Measurements from ENCODE around the gene IRF7. TPM values are rescaled to one million over a fixed set of nuclear protein-coding genes. Genes with fewer than 3 reads are reported as not detected.

IRF7 gene
- total RNA-seq, 1 experiment from 2014 or later, result 23.2 TPM

Other genes starting within 250 kb of the IRF7 start
- gene B4GALNT4, start 246.5 kb downstream of the IRF7 start, total RNA-seq (2014; rRNA removed; shearing (Covaris generic); ENCODE audit: low replicate concordance), result 23.9 and 61.5 TPM in 2 replicates
- 70.7 and 103 TPM in 2 replicates for gene PKP3, start 221.7 kb downstream of the IRF7 start, total RNA-seq (2014; rRNA removed; shearing (Covaris generic); ENCODE audit: low replicate concordance)
- gene SIGIRR, start 201.0 kb downstream of the IRF7 start, total RNA-seq (2014; rRNA removed; shearing (Covaris generic); ENCODE audit: low replicate concordance), result 66.9 and 103 TPM in 2 replicates
- gene ANO9, start 173.9 kb downstream of the IRF7 start, total RNA-seq (2014; rRNA removed; shearing (Covaris generic); ENCODE audit: low replicate concordance), result not detected in 2 replicates
- 36.9 and 50.2 TPM in 2 replicates for gene PTDSS2, start 165.7 kb downstream of the IRF7 start, total RNA-seq (2014; rRNA removed; shearing (Covaris generic); ENCODE audit: low replicate concordance)
- 271 and 316 TPM in 2 replicates for gene RNH1, start 108.7 kb downstream of the IRF7 start, total RNA-seq (2014; rRNA removed; shearing (Covaris generic); ENCODE audit: low replicate concordance)
- 43.8 and 120 TPM in 2 replicates for gene HRAS, start 80.4 kb downstream of the IRF7 start, total RNA-seq (2014; rRNA removed; shearing (Covaris generic); ENCODE audit: low replicate concordance)
- gene LRRC56, start 78.4 kb downstream of the IRF7 start, total RNA-seq (2014; rRNA removed; shearing (Covaris generic); ENCODE audit: low replicate concordance), result 2.0 and 3.4 TPM in 2 replicates
- 6.7 and 18.4 TPM in 2 replicates for gene LMNTD2, start 55.2 kb downstream of the IRF7 start, total RNA-seq (2014; rRNA removed; shearing (Covaris generic); ENCODE audit: low replicate concordance)
- gene RASSF7, start 55.0 kb downstream of the IRF7 start, total RNA-seq (2014; rRNA removed; shearing (Covaris generic); ENCODE audit: low replicate concordance), result 107 and 124 TPM in 2 replicates
- gene PHRF1, start 39.5 kb downstream of the IRF7 start, total RNA-seq (2014; rRNA removed; shearing (Covaris generic); ENCODE audit: low replicate concordance), result 36.5 and 42.6 TPM in 2 replicates
- not detected in 2 replicates for gene CDHR5, start 9.0 kb upstream of the IRF7 start, total RNA-seq (2014; rRNA removed; shearing (Covaris generic); ENCODE audit: low replicate concordance)
- not detected in 2 replicates for gene SCT, start 11.2 kb upstream of the IRF7 start, total RNA-seq (2014; rRNA removed; shearing (Covaris generic); ENCODE audit: low replicate concordance)
- gene DRD4, start 21.3 kb upstream of the IRF7 start, total RNA-seq (2014; rRNA removed; shearing (Covaris generic); ENCODE audit: low replicate concordance), result not detected in 2 replicates
- gene DEAF1, start 79.3 kb upstream of the IRF7 start, total RNA-seq (2014; rRNA removed; shearing (Covaris generic); ENCODE audit: low replicate concordance), result 37.8 and 52.4 TPM in 2 replicates
- 6.3 and 15.6 TPM in 2 replicates for gene TMEM80, start 79.9 kb upstream of the IRF7 start, total RNA-seq (2014; rRNA removed; shearing (Covaris generic); ENCODE audit: low replicate concordance)
- 264 and 273 TPM in 2 replicates for gene EPS8L2, start 90.3 kb upstream of the IRF7 start, total RNA-seq (2014; rRNA removed; shearing (Covaris generic); ENCODE audit: low replicate concordance)
- gene TALDO1, start 131.5 kb upstream of the IRF7 start, total RNA-seq (2014; rRNA removed; shearing (Covaris generic); ENCODE audit: low replicate concordance), result 1,239 and 1,416 TPM in 2 replicates
- 27.5 and 45.0 TPM in 2 replicates for gene GATD1, start 161.5 kb upstream of the IRF7 start, total RNA-seq (2014; rRNA removed; shearing (Covaris generic); ENCODE audit: low replicate concordance)
- gene CEND1, start 174.1 kb upstream of the IRF7 start, total RNA-seq (2014; rRNA removed; shearing (Covaris generic); ENCODE audit: low replicate concordance), result not detected in 2 replicates
- 12.5 and 13.6 TPM in 2 replicates for gene SLC25A22, start 182.3 kb upstream of the IRF7 start, total RNA-seq (2014; rRNA removed; shearing (Covaris generic); ENCODE audit: low replicate concordance)
- gene PIDD1, start 189.3 kb upstream of the IRF7 start, total RNA-seq (2014; rRNA removed; shearing (Covaris generic); ENCODE audit: low replicate concordance), result 16.7 and 36.1 TPM in 2 replicates
- gene RPLP2, start 194.0 kb upstream of the IRF7 start, total RNA-seq (2014; rRNA removed; shearing (Covaris generic); ENCODE audit: low replicate concordance), result 302 and 318 TPM in 2 replicates
- 11.6 and 15.3 TPM in 2 replicates for gene PNPLA2, start 203.0 kb upstream of the IRF7 start, total RNA-seq (2014; rRNA removed; shearing (Covaris generic); ENCODE audit: low replicate concordance)
- 15.0 and 29.5 TPM in 2 replicates for gene CRACR2B, start 212.0 kb upstream of the IRF7 start, total RNA-seq (2014; rRNA removed; shearing (Covaris generic); ENCODE audit: low replicate concordance)
- 873 and 905 TPM in 2 replicates for gene CD151, start 217.0 kb upstream of the IRF7 start, total RNA-seq (2014; rRNA removed; shearing (Covaris generic); ENCODE audit: low replicate concordance)
- 90.2 and 103 TPM in 2 replicates for gene POLR2L, start 226.6 kb upstream of the IRF7 start, total RNA-seq (2014; rRNA removed; shearing (Covaris generic); ENCODE audit: low replicate concordance)
- gene TSPAN4, start 226.9 kb upstream of the IRF7 start, total RNA-seq (2014; rRNA removed; shearing (Covaris generic); ENCODE audit: low replicate concordance), result 250 and 324 TPM in 2 replicates